ENCODE results near the gene UCN3. TPM values are rescaled to one million over a fixed set of nuclear protein-coding genes. Genes with fewer than 3 reads are reported as not detected.

UCN3 gene
- polyA plus RNA-seq, 1 of the 3 experiments (the other 2 are of a cell fraction): not detected

DNA sequence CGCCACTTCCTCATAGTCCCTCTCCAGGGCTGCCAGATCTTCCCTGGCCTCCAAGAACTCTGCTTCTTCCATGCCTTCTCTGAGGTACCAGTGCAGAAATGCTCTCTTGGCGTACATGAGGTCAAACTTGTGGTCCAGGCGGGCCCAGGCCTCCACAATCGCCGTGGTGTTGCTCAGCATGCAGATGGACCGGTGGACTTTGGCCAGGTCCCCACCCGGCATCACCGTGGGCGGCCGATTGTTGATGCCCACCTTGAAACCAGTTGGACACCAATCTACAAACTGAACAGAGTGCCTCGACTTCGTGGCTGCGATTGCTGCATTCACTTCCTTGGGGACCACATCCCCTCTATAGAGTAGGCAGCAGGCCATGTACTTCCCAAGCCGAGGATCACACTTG lies 28.8 kb downstream of the UCN3 start:
- H3K4me1 ChIP-seq (ENCODE audit: control insufficient read depth in 1 of 2, insufficient read depth in 2 of 2, low read depth in 1 of 2, low read length in 1 of 2): no peaks in the 10 kb centered on the region; a peak in 1 of 4 replicates
- H3K27me3 ChIP-seq (ENCODE audit: insufficient read depth): no peaks in the 10 kb centered on the region; the same call in 1 of the 2 replicates

DNA sequence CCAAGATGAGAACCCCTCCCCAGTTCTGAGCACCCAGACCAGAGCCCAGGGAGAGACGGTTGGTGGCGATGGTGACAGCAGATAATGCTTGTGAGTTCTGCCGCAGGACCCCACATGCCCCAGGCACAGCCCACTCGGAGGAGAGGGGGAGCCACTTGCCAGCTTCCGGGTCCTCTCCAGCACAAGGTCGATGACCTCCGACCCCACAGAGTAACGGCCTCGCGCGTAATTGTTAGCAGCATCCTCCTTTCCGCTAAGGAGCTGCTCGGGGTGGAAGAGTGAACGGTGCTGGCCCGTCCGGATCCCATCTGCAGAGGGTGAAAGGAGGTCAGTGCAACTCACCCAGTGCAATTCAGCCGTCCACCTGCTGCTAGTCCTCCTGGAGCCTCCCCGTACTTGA lies 30.4 kb downstream of the UCN3 start:
- H3K9ac ChIP-seq: no peak overlapping the region
- no peaks in the 10 kb centered on the region for H3K4me1 ChIP-seq (ENCODE audit: control insufficient read depth in 1 of 2, insufficient read depth in 2 of 2, low read depth in 1 of 2, low read length in 1 of 2)
- peaks cover 5% of the 10 kb centered on the region for H3K9me3 ChIP-seq
- no peaks in the 10 kb centered on the region for H4K20me1 ChIP-seq (ENCODE audit: insufficient read depth)
- DNase-seq: no peak
- WGBS (ENCODE audit: low lambda C conversion rate): 45% methylated on average over 17 of the region's 18 CpGs
- H3K27ac ChIP-seq (ENCODE audit: low read depth in 2 of 2, low read length in 1 of 2): no peak overlapping the region
- no peaks in the 10 kb centered on the region for H3F3A ChIP-seq (replicated peaks; ENCODE audit: insufficient read depth)
- no peaks in the 10 kb centered on the region for H3K9me2 ChIP-seq
- no peaks in the 10 kb centered on the region; the same call in 1 of the 2 replicates for H3K27me3 ChIP-seq (ENCODE audit: insufficient read depth)
- no peaks in the 10 kb centered on the region for H3K36me3 ChIP-seq (replicated peaks in 1 of 2; ENCODE audit: control insufficient read depth in 1 of 2, insufficient read depth in 2 of 2, low read length in 1 of 2)
- H3K4me3 ChIP-seq (ENCODE audit: low read depth in 2 of 2, low read length in 1 of 2): no peak overlapping the region
- no peak overlapping the region for H2AFZ ChIP-seq (ENCODE audit: low read depth)
- no peaks in the 10 kb centered on the region for H3K79me2 ChIP-seq (ENCODE audit: insufficient read depth)
- ChIA-PET CTCF (interaction anchor here (1.0 kb wide), 1 partner anchor 12 kb away, joined by 3 read pairs; no protein-coding TSS in a partner anchor), POLR2A (no interaction called here)
- no peak overlapping the region for H3K4me2 ChIP-seq
- TF ChIP-seq MEF2A (IDR thresholded peaks at IDR 0.05; ENCODE audit: borderline replicate concordance, low read depth) (no peak), SIN3A (IDR thresholded peaks at IDR 0.05; ENCODE audit: borderline replicate concordance, low read depth, low read length) (no peak), EZH2phosphoT487 (IDR thresholded peaks at IDR 0.05; ENCODE audit: borderline replicate concordance, low read depth) (no peak), JUND (IDR thresholded peaks at IDR 0.05) (no peak), ELF1 (IDR thresholded peaks at IDR 0.05) (no peak), TCF12 (IDR thresholded peaks at IDR 0.05) (no peak), SMC3 (IDR thresholded peaks at IDR 0.05; ENCODE audit: low read depth, low read length) (no peak), RAD21 (IDR thresholded peaks at IDR 0.05; ENCODE audit: low read length) (no peak), NRF1 (IDR thresholded peaks at IDR 0.05; ENCODE audit: low read depth, low read length) (no peak), NFIC (IDR thresholded peaks at IDR 0.05; ENCODE audit: borderline replicate concordance) (no peak), TEAD4 (IDR thresholded peaks at IDR 0.05; ENCODE audit: borderline replicate concordance, insufficient read depth) (no peak), TAF1 (IDR thresholded peaks at IDR 0.05; ENCODE audit: borderline replicate concordance, low read depth, low read length) (no peak), RCOR1 (IDR thresholded peaks at IDR 0.05; ENCODE audit: low read length) (no peak), RFX5 (IDR thresholded peaks at IDR 0.05; ENCODE audit: low read length) (no peak)
- TF ChIP-seq, protein P1, sequence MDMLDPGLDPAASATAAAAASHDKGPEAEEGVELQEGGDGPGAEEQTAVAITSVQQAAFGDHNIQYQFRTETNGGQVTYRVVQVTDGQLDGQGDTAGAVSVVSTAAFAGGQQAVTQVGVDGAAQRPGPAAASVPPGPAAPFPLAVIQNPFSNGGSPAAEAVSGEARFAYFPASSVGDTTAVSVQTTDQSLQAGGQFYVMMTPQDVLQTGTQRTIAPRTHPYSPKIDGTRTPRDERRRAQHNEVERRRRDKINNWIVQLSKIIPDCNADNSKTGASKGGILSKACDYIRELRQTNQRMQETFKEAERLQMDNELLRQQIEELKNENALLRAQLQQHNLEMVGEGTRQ (IDR thresholded peaks at IDR 0.05; ENCODE audit: borderline replicate concordance, low read depth, low read length): no peak
- TF ChIP-seq, protein P2, sequence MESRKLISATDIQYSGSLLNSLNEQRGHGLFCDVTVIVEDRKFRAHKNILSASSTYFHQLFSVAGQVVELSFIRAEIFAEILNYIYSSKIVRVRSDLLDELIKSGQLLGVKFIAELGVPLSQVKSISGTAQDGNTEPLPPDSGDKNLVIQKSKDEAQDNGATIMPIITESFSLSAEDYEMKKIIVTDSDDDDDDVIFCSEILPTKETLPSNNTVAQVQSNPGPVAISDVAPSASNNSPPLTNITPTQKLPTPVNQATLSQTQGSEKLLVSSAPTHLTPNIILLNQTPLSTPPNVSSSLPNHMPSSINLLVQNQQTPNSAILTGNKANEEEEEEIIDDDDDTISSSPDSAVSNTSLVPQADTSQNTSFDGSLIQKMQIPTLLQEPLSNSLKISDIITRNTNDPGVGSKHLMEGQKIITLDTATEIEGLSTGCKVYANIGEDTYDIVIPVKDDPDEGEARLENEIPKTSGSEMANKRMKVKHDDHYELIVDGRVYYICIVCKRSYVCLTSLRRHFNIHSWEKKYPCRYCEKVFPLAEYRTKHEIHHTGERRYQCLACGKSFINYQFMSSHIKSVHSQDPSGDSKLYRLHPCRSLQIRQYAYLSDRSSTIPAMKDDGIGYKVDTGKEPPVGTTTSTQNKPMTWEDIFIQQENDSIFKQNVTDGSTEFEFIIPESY (IDR thresholded peaks at IDR 0.05; ENCODE audit: borderline replicate concordance, low read depth): no peak
- TF ChIP-seq, protein P3, sequence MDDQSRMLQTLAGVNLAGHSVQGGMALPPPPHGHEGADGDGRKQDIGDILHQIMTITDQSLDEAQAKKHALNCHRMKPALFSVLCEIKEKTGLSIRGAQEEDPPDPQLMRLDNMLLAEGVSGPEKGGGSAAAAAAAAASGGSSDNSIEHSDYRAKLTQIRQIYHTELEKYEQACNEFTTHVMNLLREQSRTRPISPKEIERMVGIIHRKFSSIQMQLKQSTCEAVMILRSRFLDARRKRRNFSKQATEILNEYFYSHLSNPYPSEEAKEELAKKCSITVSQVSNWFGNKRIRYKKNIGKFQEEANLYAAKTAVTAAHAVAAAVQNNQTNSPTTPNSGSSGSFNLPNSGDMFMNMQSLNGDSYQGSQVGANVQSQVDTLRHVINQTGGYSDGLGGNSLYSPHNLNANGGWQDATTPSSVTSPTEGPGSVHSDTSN (IDR thresholded peaks at IDR 0.05): no peak

More for the DNA sequence above, 28.8 kb downstream of the UCN3 start:
- H3F3A ChIP-seq (replicated peaks; ENCODE audit: insufficient read depth): no peaks in the 10 kb centered on the region
- no peaks in the 10 kb centered on the region for H3K79me2 ChIP-seq (ENCODE audit: insufficient read depth)
- no peak overlapping the region for H3K27ac ChIP-seq (ENCODE audit: low read depth in 2 of 2, low read length in 1 of 2)
- H3K36me3 ChIP-seq (replicated peaks in 1 of 2; ENCODE audit: control insufficient read depth in 1 of 2, insufficient read depth in 2 of 2, low read length in 1 of 2): no peaks in the 10 kb centered on the region
- TF ChIP-seq CHD2 (IDR thresholded peaks at IDR 0.05; ENCODE audit: low read length, partially characterized antibody) (no peak), EP300 (IDR thresholded peaks at IDR 0.05; ENCODE audit: borderline replicate concordance in 1 of 2, low read depth in 1 of 2, low read length in 1 of 2) (no peak), ELF1 (IDR thresholded peaks at IDR 0.05) (no peak), TAF1 (IDR thresholded peaks at IDR 0.05; ENCODE audit: borderline replicate concordance, low read depth, low read length) (no peak), FOXJ3 (CRISPR knock-in tag; IDR thresholded peaks at IDR 0.05) (no peak), MXI1 (IDR thresholded peaks at IDR 0.05; ENCODE audit: low read depth, low read length) (no peak)
- TF ChIP-seq, protein P4, sequence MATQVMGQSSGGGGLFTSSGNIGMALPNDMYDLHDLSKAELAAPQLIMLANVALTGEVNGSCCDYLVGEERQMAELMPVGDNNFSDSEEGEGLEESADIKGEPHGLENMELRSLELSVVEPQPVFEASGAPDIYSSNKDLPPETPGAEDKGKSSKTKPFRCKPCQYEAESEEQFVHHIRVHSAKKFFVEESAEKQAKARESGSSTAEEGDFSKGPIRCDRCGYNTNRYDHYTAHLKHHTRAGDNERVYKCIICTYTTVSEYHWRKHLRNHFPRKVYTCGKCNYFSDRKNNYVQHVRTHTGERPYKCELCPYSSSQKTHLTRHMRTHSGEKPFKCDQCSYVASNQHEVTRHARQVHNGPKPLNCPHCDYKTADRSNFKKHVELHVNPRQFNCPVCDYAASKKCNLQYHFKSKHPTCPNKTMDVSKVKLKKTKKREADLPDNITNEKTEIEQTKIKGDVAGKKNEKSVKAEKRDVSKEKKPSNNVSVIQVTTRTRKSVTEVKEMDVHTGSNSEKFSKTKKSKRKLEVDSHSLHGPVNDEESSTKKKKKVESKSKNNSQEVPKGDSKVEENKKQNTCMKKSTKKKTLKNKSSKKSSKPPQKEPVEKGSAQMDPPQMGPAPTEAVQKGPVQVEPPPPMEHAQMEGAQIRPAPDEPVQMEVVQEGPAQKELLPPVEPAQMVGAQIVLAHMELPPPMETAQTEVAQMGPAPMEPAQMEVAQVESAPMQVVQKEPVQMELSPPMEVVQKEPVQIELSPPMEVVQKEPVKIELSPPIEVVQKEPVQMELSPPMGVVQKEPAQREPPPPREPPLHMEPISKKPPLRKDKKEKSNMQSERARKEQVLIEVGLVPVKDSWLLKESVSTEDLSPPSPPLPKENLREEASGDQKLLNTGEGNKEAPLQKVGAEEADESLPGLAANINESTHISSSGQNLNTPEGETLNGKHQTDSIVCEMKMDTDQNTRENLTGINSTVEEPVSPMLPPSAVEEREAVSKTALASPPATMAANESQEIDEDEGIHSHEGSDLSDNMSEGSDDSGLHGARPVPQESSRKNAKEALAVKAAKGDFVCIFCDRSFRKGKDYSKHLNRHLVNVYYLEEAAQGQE (IDR thresholded peaks at IDR 0.05; ENCODE audit: low read depth, low read length): no peak
- no peak overlapping the region for H3K9ac ChIP-seq
- DNase-seq: no peak
- H3K4me2 ChIP-seq: no peak overlapping the region
- H3K9me3 ChIP-seq: peaks cover 13% of the 10 kb centered on the region
- no peaks in the 10 kb centered on the region for H4K20me1 ChIP-seq (ENCODE audit: insufficient read depth)
- POLR2A ChIA-PET: no interaction called here
- CTCF ChIA-PET: no interaction called here
- no peak overlapping the region for H3K4me3 ChIP-seq (ENCODE audit: low read depth in 2 of 2, low read length in 1 of 2)
- no peak overlapping the region for H2AFZ ChIP-seq (ENCODE audit: low read depth)
- WGBS (ENCODE audit: low lambda C conversion rate): 46% methylated on average over 11 of the region's 14 CpGs
- H3K9me2 ChIP-seq: no peaks in the 10 kb centered on the region

All from SK-N-SH (cell line).